Left lung (tissue), 10 donors: ENCODE results near the gene TMEM74B. TPM values are rescaled to one million over a fixed set of nuclear protein-coding genes. Genes with fewer than 3 reads are reported as not detected.
"Not testable (repeated sequence)": the region's sequence is repeated elsewhere in the genome, so short reads cannot be mapped to it uniquely, and the experiment has no call there.

ENCODE experiments used
- ATAC-seq: fragments of 200-7000 bp; cut with Tn5 transposase; one replicate; pipeline ENCODE4 v1.9.1; 2020; ENCODE audit warnings: moderate library complexity
- DNase-seq, 4 donors: peaks; one replicate each; pipeline ENCODE4 v3.0.0-alpha.2; 2013 to 2020
- H3K27ac ChIP-seq, 2 donors: fragments of 200-600 bp; sonication (generic) in 1 of 2; one replicate each; pipeline versions ENCODE4 v1.5.0 to v1.8.0; 2020 to 2021
- H3K27me3 ChIP-seq, 2 donors: fragments of 200-600 bp; sonication (generic) in 1 of 2; one replicate each; pipeline versions ENCODE4 v1.5.0 to v1.8.0; 2020 to 2021
- H3K36me3 ChIP-seq, 2 donors: fragments of 200-600 bp; sonication (generic) in 1 of 2; one replicate each; pipeline versions ENCODE4 v1.5.0 to v1.8.0; 2020 to 2021
- H3K4me1 ChIP-seq, 2 donors: fragments of 200-600 bp; one replicate each; pipeline ENCODE4 v1.8.0; 2021
- H3K4me3 ChIP-seq, 2 donors: fragments of 200-600 bp; sonication (generic) in 1 of 2; one replicate each; pipeline versions ENCODE4 v1.5.0 to v1.8.0; 2020 to 2021; ENCODE audit warnings: mild to moderate bottlenecking in 1 of 2
- H3K9me3 ChIP-seq, 2 donors: fragments of 200-600 bp; sonication (generic) in 1 of 2; one replicate each; pipeline versions ENCODE4 v1.5.0 to v1.8.0; 2020 to 2021
- intact Hi-C, 2 donors: fragments of 100-400 bp; cut with DNase I; formaldehyde crosslinking; loops; one replicate each; pipeline versions ENCODE4 v1.11.2 to v1.14.2; 2022
- polyA plus RNA-seq, 6 donors: library from polyadenylated mRNA; unstranded; fragments of 120-200 nt; gene quantifications; one replicate each; pipeline ENCODE4 v1.2.1, GENCODE V29; 2013; ENCODE audit not compliant: insufficient read length in 6 of 6
- total RNA-seq, 2 donors: library from RNA; stranded (reverse); fragmentation: NEBNext Ultra II Directional; extraction: Animal tissue kit (Norgen Biotek cat#: 25700); gene quantifications; one replicate each; pipeline ENCODE4 v1.2.1, GENCODE V29; 2021
- TF ChIP-seq, protein P1 (sequence below), 2 donors: fragments of 200-600 bp; sonication (generic) in 1 of 2; IDR thresholded peaks; one replicate each; pipeline versions ENCODE4 v1.5.0 to v1.8.0; 2021; ENCODE audit warnings: antibody characterized with exemption in 2 of 2
- donor health status: DM: no; HTN: yes; CAD: no.
- donor health status: DM: no; HTN: no; CAD: no.

Gene TMEM74B
- total and polyA plus RNA-seq, 8 donors, result 4.0 to 16.3 (median 13.0) TPM

GRCh38 chr20:1225263-1225782, 40.5 kb upstream of the TMEM74B start:
- intact Hi-C loops, result no loop called here
- H3K9me3 ChIP-seq, result no peaks in the 10 kb centered on the region
- no peaks in the 10 kb centered on the region for H3K36me3 ChIP-seq
- TF ChIP-seq, protein P1, sequence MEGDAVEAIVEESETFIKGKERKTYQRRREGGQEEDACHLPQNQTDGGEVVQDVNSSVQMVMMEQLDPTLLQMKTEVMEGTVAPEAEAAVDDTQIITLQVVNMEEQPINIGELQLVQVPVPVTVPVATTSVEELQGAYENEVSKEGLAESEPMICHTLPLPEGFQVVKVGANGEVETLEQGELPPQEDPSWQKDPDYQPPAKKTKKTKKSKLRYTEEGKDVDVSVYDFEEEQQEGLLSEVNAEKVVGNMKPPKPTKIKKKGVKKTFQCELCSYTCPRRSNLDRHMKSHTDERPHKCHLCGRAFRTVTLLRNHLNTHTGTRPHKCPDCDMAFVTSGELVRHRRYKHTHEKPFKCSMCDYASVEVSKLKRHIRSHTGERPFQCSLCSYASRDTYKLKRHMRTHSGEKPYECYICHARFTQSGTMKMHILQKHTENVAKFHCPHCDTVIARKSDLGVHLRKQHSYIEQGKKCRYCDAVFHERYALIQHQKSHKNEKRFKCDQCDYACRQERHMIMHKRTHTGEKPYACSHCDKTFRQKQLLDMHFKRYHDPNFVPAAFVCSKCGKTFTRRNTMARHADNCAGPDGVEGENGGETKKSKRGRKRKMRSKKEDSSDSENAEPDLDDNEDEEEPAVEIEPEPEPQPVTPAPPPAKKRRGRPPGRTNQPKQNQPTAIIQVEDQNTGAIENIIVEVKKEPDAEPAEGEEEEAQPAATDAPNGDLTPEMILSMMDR (IDR thresholded peaks at IDR 0.05), result no peak
- H3K4me3 ChIP-seq, result peak overlapping the region; percentile 24 to 39
- H3K27me3 ChIP-seq, result peaks cover 28 to 49% of the 10 kb centered on the region in 2 donors
- peaks cover 10 to 12% of the 10 kb centered on the region in 2 donors for H3K4me1 ChIP-seq
- ATAC-seq (peak; percentile 55), DNase-seq (no peak)
- no peak overlapping the region for H3K27ac ChIP-seq

GRCh38 chr20:1224205-1224890, 39.6 kb upstream of the TMEM74B start:
- Histone ChIP-seq H3K4me1 (peaks cover 10 to 12% of the 10 kb centered on the region in 2 donors), H3K36me3 (no peaks in the 10 kb centered on the region), H3K4me3 (no peak overlapping the region), H3K27me3 (peaks cover 27 to 40% of the 10 kb centered on the region in 2 donors), H3K27ac (no peak overlapping the region), H3K9me3 (no peaks in the 10 kb centered on the region)
- TF ChIP-seq, protein P1 (IDR thresholded peaks at IDR 0.05), result no peak
- intact Hi-C loops, result no loop called here
- no peak for ATAC-seq
- no peak for DNase-seq

- H3K36me3 ChIP-seq, ATAC-seq, H3K4me3 ChIP-seq, intact Hi-C loops, DNase-seq, H3K9me3 ChIP-seq, H3K27ac ChIP-seq: not testable (repeated sequence)
- Histone ChIP-seq H3K27me3 (peaks cover 12 to 24% of the 10 kb centered on the region in 2 donors), H3K4me1 (peaks cover 10 to 12% of the 10 kb centered on the region in 2 donors)
Observed at GRCh38 chr20:1222750-1223149, 38.0 kb upstream of the TMEM74B start.

- H3K9me3 ChIP-seq, ATAC-seq, H3K36me3 ChIP-seq, intact Hi-C loops, H3K27ac ChIP-seq, H3K4me1 ChIP-seq, H3K4me3 ChIP-seq, H3K27me3 ChIP-seq, DNase-seq: not testable (repeated sequence)
Observed at GRCh38 chr20:1216527-1217427, 32.0 kb upstream of the TMEM74B start.

- Histone ChIP-seq H3K27me3 (peaks cover 0 to 4% of the 10 kb centered on the region in 2 donors), H3K4me3 (no peak overlapping the region), H3K4me1 (peaks cover 0 to 3% of the 10 kb centered on the region in 2 donors), H3K27ac (no peak overlapping the region), H3K36me3 (no peaks in the 10 kb centered on the region), H3K9me3 (no peaks in the 10 kb centered on the region)
- TF ChIP-seq, protein P1 (IDR thresholded peaks at IDR 0.05), result no peak
- DNase-seq, result no peak
- intact Hi-C loops, result no loop called here
- no peak for ATAC-seq
Observed at GRCh38 chr20:1215386-1216170, 30.8 kb upstream of the TMEM74B start.
